HEK293 (cell line): ENCODE data around the gene BCAS3.

Source experiments
- HIC1 ChIP-seq: fragments of 450-650 bp; formaldehyde crosslinking; IDR thresholded peaks from 2 replicates; pipeline ENCODE4 v1.5.1; 2016; ENCODE audit warnings: missing biosample characterization, missing genetic modification characterization
- ZBTB11 ChIP-seq: fragments of 450-650 bp; formaldehyde crosslinking; conservative IDR thresholded peaks from 2 replicates; pipeline ENCODE4 v1.5.1; 2016; ENCODE audit warnings: low read depth, missing biosample characterization, missing genetic modification characterization
- ZNF146 ChIP-seq: fragments of 450-650 bp; formaldehyde crosslinking; IDR thresholded peaks from 2 replicates; pipeline ENCODE4 v1.5.1; 2016; ENCODE audit warnings: missing biosample characterization, missing genetic modification characterization
- ZNF24 ChIP-seq: fragments of 450-650 bp; formaldehyde crosslinking; IDR thresholded peaks from 2 replicates; pipeline ENCODE4 v1.5.1; 2016; ENCODE audit warnings: missing biosample characterization, missing genetic modification characterization
- ZNF335 ChIP-seq: fragments of 450-650 bp; formaldehyde crosslinking; conservative IDR thresholded peaks from 2 replicates; pipeline ENCODE4 v1.5.1; 2016; ENCODE audit warnings: missing biosample characterization, missing genetic modification characterization
- ZNF449 ChIP-seq: fragments of 450-650 bp; formaldehyde crosslinking; IDR thresholded peaks from 2 replicates; pipeline ENCODE4 v1.5.1; 2017; ENCODE audit warnings: missing biosample characterization, mild to moderate bottlenecking, missing genetic modification characterization, moderate library complexity
- ZNF701 ChIP-seq: fragments of 450-650 bp; formaldehyde crosslinking; IDR thresholded peaks from 2 replicates; pipeline ENCODE4 v1.5.1; 2016; ENCODE audit warnings: missing biosample characterization, missing genetic modification characterization

GRCh38 chr17:60910415-60910814, 232.8 kb downstream of the BCAS3 start:
- TF ChIP-seq ZNF146 (tag by site-specific recombination) (no peak), ZNF24 (tag by site-specific recombination) (no peak), ZNF449 (tag by site-specific recombination) (no peak), ZNF701 (tag by site-specific recombination) (no peak), ZNF335 (tag by site-specific recombination) (no peak), ZBTB11 (tag by site-specific recombination) (no peak), HIC1 (tag by site-specific recombination) (no peak)
